ENCODE results near the gene C14orf39.
"Not testable (repeated sequence)": the region's sequence is repeated elsewhere in the genome, so short reads cannot be mapped to it uniquely, and the experiment has no call there.

DNA sequence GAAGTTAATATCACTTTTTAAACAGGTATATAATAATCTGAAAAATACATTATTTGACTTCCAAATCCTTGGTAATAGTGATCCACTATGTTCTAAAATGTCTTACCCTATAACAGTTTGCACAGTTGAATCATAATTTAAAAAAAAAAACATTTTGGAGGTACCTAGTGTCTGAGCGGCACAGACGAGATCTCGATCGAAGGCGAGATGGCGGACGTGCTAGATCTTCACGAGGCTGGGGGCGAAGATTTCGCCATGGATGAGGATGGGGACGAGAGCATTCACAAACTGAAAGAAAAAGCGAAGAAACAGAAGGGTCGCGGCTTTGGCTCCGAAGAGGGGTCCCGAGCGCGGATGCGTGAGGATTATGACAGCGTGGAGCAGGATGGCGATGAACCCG is 88.3 kb downstream of the C14orf39 start:
- TF ChIP-seq FOXK1, CREM (CRISPR knock-in tag; IDR thresholded peaks at IDR 0.05): not testable (repeated sequence)
- TF ChIP-seq, protein P1, sequence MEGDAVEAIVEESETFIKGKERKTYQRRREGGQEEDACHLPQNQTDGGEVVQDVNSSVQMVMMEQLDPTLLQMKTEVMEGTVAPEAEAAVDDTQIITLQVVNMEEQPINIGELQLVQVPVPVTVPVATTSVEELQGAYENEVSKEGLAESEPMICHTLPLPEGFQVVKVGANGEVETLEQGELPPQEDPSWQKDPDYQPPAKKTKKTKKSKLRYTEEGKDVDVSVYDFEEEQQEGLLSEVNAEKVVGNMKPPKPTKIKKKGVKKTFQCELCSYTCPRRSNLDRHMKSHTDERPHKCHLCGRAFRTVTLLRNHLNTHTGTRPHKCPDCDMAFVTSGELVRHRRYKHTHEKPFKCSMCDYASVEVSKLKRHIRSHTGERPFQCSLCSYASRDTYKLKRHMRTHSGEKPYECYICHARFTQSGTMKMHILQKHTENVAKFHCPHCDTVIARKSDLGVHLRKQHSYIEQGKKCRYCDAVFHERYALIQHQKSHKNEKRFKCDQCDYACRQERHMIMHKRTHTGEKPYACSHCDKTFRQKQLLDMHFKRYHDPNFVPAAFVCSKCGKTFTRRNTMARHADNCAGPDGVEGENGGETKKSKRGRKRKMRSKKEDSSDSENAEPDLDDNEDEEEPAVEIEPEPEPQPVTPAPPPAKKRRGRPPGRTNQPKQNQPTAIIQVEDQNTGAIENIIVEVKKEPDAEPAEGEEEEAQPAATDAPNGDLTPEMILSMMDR (IDR thresholded peaks at IDR 0.05) = not testable (repeated sequence)

All from WTC11 (cell line).